ENCODE results near the gene HIVEP3. TPM values are rescaled to one million over a fixed set of nuclear protein-coding genes. Genes with fewer than 3 reads are reported as not detected.

Gene HIVEP3
- total RNA-seq, 6 experiments from 2014 or later, result 1.4 to 3.9 (median 2.2) TPM

DNA sequence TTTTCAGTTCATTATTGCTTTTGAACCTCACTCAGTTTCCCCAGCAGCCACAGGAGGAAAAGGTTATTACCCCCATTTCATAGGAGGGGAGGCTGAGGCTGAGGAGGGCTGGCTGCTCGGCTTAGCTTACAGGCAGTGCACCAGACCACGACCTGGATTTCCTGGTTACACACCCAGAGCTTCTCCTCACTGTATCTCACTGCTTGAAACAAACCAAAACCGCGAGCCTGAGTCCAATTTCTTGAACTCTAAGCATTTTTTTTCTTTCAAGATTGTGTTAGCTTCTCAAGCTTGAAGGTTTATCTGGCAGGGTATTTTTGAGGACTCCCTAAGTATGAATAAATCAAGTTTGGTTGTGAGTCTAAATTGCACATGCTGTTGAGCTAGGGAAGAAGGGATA, 245.3 kb downstream of the HIVEP3 start:
- WGBS (ENCODE audit: insufficient coverage, low coverage, low lambda C conversion rate, missing lambda C conversion rate), result 36% methylated on average over 4 of the region's 4 CpGs
- no peak overlapping the region for H3K27ac ChIP-seq
- H3K4me3 ChIP-seq, result no peak overlapping the region
- intact Hi-C loops (cut with DNase I), result no loop called here
- TF ChIP-seq, protein P1, sequence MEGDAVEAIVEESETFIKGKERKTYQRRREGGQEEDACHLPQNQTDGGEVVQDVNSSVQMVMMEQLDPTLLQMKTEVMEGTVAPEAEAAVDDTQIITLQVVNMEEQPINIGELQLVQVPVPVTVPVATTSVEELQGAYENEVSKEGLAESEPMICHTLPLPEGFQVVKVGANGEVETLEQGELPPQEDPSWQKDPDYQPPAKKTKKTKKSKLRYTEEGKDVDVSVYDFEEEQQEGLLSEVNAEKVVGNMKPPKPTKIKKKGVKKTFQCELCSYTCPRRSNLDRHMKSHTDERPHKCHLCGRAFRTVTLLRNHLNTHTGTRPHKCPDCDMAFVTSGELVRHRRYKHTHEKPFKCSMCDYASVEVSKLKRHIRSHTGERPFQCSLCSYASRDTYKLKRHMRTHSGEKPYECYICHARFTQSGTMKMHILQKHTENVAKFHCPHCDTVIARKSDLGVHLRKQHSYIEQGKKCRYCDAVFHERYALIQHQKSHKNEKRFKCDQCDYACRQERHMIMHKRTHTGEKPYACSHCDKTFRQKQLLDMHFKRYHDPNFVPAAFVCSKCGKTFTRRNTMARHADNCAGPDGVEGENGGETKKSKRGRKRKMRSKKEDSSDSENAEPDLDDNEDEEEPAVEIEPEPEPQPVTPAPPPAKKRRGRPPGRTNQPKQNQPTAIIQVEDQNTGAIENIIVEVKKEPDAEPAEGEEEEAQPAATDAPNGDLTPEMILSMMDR (IDR thresholded peaks at IDR 0.05), result no peak
- no peak for TF ChIP-seq POLR2A (IDR thresholded peaks at IDR 0.05)
- no peaks in the 10 kb centered on the region for H3K27me3 ChIP-seq
- no peaks in the 10 kb centered on the region for H3K4me1 ChIP-seq
- DNase-seq (no peak), ATAC-seq (peak; percentile 38 to 61 (median 46))
- no peaks in the 10 kb centered on the region for H3K9me3 ChIP-seq
- H3K36me3 ChIP-seq, result no peaks in the 10 kb centered on the region

DNA sequence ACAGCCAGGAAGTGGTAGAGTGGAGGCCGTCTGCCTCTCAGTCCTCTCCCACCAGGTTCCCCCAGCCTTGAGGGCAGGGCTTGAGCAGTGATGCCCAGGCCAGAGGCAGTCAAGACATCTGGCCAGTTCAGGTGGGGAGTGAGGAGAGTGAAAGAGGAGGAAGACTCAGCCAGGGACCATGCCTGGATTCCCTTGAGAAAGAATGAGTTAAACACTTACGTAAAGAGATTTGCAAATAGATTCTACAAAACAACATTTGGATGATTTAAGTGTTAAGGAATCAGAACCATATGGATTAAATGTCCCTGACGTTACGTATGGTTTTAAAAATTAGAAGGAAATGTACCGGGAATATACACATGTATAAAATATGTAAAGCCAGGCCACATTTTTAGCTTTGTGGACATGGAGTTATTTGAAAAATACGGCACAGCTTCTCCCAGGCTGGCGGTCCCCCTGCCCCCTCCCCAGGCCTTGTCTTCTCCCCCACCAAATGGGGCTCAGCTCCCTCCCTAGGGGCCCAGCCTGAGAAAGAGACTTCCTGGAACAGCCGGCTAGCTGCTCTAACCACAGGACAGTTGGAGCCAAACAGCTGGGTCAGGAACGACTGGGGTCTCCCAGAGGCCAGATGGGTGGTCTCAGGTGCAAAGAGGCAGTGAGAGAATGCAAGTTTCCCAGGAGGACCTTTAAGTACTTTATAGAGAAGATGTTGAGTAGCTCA, 245.9 kb downstream of the HIVEP3 start:
- no peak for DNase-seq
- TF ChIP-seq POLR2A (IDR thresholded peaks at IDR 0.05), result no peak
- TF ChIP-seq, protein P1 (IDR thresholded peaks at IDR 0.05), result no peak
- no peaks in the 10 kb centered on the region for H3K27me3 ChIP-seq
- 65% methylated on average over 9 of the region's 9 CpGs for WGBS (ENCODE audit: insufficient coverage, low coverage, low lambda C conversion rate, missing lambda C conversion rate)
- no peaks in the 10 kb centered on the region for H3K36me3 ChIP-seq
- ATAC-seq, result peak in 1 of 4 donors; percentile 7
- H3K4me1 ChIP-seq, result peaks cover 0 to 1% (median under 1%) of the 10 kb centered on the region in 4 donors
- intact Hi-C loops (cut with DNase I), result no loop called here
- no peaks in the 10 kb centered on the region for H3K9me3 ChIP-seq
- H3K4me3 ChIP-seq, result no peak overlapping the region
- H3K27ac ChIP-seq, result no peak overlapping the region

DNA sequence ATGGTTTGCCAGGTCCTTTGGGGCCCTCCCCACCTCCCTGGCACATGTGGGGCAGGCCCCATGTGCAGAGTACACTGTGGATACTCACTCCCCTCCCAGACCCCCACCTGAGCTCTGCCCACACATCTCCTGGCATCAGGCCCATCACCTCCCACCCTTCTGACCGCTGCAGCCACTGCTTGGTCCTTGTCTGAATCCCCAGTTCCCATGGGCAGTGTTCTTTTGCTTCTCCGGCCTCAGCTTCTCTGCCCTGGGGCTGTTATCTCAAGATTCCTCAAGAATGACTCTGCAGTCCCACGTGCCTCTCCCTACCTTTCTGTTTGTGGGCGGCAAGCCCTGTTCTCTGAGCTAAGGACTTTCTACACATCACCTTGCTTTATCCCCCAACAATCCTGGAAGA, 246.5 kb downstream of the HIVEP3 start:
- Histone ChIP-seq H3K4me1 (peaks cover 0 to 8% (median 3%) of the 10 kb centered on the region in 4 donors), H3K36me3 (no peaks in the 10 kb centered on the region), H3K9me3 (no peaks in the 10 kb centered on the region), H3K27ac (no peak overlapping the region), H3K27me3 (no peaks in the 10 kb centered on the region), H3K4me3 (no peak overlapping the region)
- no peak for DNase-seq
- no peak for ATAC-seq
- TF ChIP-seq POLR2A (IDR thresholded peaks at IDR 0.05), result no peak
- TF ChIP-seq, protein P1 (IDR thresholded peaks at IDR 0.05), result no peak
- intact Hi-C loops (cut with DNase I), result no loop called here
- 82% methylated on average over 4 of the region's 4 CpGs for WGBS (ENCODE audit: insufficient coverage, low coverage, low lambda C conversion rate, missing lambda C conversion rate)

DNA sequence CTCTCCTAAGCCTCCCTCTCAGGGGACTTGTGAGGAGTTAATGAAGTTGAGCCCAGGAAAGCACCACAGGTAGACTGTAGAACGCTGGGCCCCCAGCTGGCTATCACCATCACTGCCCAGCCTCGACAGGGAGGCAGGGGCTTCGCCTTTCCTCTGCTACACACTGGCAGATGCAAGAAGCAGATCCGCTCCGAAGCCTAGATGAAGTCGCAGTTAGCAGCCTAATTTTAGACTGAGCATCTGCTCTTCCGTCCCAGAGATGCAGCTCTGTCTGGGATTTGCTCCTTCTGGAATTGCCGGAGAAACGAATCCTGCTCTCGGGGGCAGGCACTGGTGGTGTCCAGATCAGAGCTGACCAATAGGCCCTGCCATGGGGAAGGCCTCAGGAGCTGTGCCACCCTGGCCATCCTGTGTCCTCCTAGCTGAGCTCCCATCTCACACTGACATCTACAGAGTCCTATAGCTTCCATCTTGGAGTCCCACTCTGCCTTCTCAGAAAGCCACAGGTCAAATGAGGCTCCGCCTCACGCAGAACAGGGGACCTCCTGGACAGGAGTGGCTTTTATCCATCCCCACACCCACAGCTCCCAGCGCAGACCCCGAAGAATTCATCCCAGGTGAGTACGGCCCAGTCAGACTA, 247.5 kb downstream of the HIVEP3 start:
- WGBS (ENCODE audit: insufficient coverage, low coverage, low lambda C conversion rate, missing lambda C conversion rate), result 60% methylated on average over 1 of the region's 15 CpGs

More for the DNA sequence above, 247.5 kb downstream of the HIVEP3 start:
- Histone ChIP-seq H3K4me1 (peaks cover 0 to 14% (median 6%) of the 10 kb centered on the region in 4 donors), H3K27ac (no peak overlapping the region), H3K27me3 (no peaks in the 10 kb centered on the region), H3K9me3 (no peaks in the 10 kb centered on the region), H3K4me3 (no peak overlapping the region), H3K36me3 (no peaks in the 10 kb centered on the region)
- intact Hi-C loops (cut with DNase I), result no loop called here
- ATAC-seq (no peak), DNase-seq (no peak)
- no peak for TF ChIP-seq POLR2A (IDR thresholded peaks at IDR 0.05)
- TF ChIP-seq, protein P1 (IDR thresholded peaks at IDR 0.05), result no peak

All from right lobe of liver (tissue), 6 donors.